ENCODE data around the gene IWS1. TPM values are rescaled to one million over a fixed set of nuclear protein-coding genes. Genes with fewer than 3 reads are reported as not detected.
"Not testable (repeated sequence)": the region's sequence is repeated elsewhere in the genome, so short reads cannot be mapped to it uniquely, and the experiment has no call there.

The IWS1 gene
- total RNA-seq, 2 experiments from 2014 or later: 52.3 to 53.7 TPM

DNA sequence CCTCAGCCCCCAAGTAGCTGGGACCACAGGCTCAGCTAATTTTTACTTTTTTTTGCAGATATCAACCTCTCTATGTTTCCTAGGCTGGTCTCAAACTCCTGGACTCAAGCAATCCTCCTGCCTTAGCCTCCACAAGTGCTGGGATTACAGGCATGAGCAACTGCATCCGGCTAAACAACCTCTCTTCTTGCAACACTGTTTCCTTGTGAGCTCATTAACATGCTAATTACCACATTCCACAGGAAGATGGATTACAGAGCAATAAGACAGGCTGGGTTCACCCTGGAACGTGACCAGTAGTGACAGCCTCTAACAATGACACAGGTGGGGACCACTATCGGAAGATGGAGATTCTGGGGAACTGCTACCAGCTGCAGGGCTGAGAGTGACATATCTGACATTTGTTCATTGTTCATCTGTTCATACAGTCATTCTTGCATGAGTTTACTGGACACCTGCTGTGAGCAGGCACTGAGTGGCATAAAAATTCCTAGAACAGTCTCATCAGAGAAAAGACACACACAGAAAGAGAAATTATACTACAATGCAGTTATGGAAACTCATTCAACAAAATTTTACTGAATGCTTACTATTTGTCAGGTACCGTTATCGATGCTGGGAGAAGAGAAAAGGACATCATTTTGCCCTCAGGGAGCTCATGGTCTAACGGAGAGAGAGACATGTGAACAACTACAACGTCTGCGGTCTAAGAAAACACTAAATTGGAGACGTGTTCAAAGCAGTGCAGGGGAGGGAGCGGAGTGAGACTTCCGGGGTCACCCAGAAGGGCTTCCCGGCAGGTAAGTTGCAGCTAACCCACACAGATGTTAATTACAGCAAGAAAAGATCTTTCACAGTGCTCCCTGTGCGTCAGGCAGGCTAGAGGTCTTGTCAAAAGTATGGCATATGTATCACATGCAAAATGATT, 70.5 kb downstream of the IWS1 start:
- intact Hi-C loops (cut with micrococcal nuclease): no loop called here
- no peak for DNase-seq

DNA sequence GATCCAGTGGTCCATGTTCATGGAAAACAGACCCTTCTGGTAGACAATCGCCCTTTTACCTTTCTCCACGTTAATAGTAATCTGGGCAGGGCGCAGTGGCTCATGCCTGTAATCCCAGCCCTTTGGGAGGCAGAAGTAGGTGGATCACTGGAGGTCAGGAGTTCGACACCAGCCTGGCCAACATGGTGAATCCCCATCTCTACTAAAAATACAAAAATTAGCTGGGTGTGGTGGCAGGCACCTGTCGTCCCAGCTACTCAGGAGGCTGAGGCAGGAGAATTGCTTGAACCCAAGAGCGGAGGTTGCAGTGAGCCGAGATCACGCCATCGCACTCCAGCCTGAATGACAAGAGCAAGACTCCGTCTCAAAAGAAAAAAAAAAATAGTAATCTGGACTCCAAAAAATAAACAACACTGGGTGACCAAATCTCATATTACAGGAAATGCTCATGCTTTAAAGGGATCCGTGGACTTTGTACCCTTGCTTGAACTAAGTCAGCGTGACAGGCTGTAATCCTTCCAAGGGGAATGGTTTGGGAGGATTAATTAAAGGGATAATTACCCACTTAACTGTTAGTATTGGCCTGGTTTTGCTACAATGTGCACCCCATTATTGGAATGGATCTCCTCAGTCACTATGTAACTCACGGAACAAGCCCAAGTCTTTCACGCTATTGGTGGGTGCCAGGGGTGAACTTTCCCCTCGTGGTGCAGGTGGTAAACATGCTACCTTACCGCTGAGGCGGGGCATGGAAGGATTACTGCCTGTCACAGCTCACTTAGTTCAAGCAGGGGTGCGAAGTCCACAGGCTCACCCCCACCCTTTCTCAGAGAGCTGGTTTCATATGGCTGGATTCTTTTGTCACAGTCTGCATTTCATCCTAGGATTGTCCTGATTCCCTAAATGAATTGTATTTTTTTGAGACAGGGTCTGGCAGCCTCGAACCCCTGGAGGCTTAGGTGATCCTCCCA, 71.4 kb downstream of the IWS1 start:
- no peaks in the 10 kb centered on the region for H3K9me3 Mint-ChIP-seq
- DNase-seq (no peak), ATAC-seq (no peak)
- ChIA-PET POLR2A (no interaction called here), CTCF (interaction anchor here (1.0 to 1.2 kb wide), 4 partner anchors 24 to 258 kb away, joined by 3 read pairs; no protein-coding TSS in a partner anchor)
- no peak overlapping the region for H3K27ac Mint-ChIP-seq
- peaks cover 2% of the 10 kb centered on the region for H3K4me1 Mint-ChIP-seq (ENCODE audit: low read depth)
- no peaks in the 10 kb centered on the region for H3K27me3 Mint-ChIP-seq
- H3K4me3 Mint-ChIP-seq: no peak overlapping the region
- intact Hi-C loops (cut with micrococcal nuclease): no loop called here
- TF ChIP-seq, protein P1, sequence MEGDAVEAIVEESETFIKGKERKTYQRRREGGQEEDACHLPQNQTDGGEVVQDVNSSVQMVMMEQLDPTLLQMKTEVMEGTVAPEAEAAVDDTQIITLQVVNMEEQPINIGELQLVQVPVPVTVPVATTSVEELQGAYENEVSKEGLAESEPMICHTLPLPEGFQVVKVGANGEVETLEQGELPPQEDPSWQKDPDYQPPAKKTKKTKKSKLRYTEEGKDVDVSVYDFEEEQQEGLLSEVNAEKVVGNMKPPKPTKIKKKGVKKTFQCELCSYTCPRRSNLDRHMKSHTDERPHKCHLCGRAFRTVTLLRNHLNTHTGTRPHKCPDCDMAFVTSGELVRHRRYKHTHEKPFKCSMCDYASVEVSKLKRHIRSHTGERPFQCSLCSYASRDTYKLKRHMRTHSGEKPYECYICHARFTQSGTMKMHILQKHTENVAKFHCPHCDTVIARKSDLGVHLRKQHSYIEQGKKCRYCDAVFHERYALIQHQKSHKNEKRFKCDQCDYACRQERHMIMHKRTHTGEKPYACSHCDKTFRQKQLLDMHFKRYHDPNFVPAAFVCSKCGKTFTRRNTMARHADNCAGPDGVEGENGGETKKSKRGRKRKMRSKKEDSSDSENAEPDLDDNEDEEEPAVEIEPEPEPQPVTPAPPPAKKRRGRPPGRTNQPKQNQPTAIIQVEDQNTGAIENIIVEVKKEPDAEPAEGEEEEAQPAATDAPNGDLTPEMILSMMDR (IDR thresholded peaks at IDR 0.05): no peak
- H3K36me3 Mint-ChIP-seq (ENCODE audit: low read depth): peaks cover 3% of the 10 kb centered on the region

More for the DNA sequence above, 70.5 kb downstream of the IWS1 start:
- Mint-ChIP-seq H3K27me3 (no peaks in the 10 kb centered on the region), H3K4me3 (no peak overlapping the region), H3K9me3 (no peaks in the 10 kb centered on the region), H3K4me1 (ENCODE audit: low read depth) (peaks cover 2% of the 10 kb centered on the region), H3K27ac (no peak overlapping the region), H3K36me3 (ENCODE audit: low read depth) (no peaks in the 10 kb centered on the region)
- ChIA-PET POLR2A (no interaction called here), CTCF (interaction anchor here (1.2 kb wide), 1 partner anchor 23 kb away, joined by 3 read pairs; no protein-coding TSS in a partner anchor)
- no peak for ATAC-seq
- TF ChIP-seq, protein P1 (IDR thresholded peaks at IDR 0.05): no peak

DNA sequence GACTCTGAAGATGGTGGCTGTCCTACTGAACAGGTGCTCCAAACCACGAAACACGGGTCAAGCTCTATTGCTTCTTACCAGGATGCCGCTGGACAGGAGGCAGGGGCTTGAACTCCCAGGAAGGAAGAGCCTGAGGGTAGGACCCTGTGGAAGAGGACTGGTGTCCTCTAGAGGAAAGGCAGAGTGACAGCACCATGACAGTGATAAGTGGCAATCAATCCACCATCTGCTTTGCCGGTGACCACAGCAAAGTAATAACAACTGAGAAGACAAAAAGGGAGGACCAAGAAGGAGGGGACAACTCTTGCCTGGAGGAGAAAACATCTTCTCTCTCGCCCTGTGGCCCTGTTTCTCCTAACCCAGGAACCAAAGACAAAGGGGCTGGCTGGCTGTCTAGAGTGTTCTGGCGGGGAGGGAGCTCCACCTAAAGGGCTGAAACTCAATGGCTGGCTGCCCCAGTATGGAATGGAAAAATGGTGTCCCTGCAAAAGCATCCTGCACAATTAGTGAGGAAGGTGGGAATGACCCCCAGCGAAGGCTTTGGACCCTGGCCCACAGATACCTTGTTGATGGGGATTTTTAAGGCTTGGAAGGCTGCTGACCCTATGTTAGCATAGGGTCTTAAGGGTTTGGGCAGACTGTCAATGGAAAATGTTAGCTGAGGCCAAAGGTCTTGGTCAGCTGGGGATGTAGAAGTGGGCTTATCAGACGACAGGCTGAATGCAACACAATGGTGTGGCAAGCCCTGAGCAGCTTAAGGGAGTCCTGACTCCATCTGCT, 72.7 kb downstream of the IWS1 start:
- intact Hi-C loops (cut with micrococcal nuclease): no loop called here
- no peak for ATAC-seq
- DNase-seq: no peak
- H3K36me3 Mint-ChIP-seq (ENCODE audit: low read depth): peaks cover 3% of the 10 kb centered on the region
- H3K4me1 Mint-ChIP-seq (ENCODE audit: low read depth): peaks cover 2% of the 10 kb centered on the region
- ChIA-PET POLR2A (no interaction called here), CTCF (interaction anchor here (0.7 to 1.4 kb wide), 5 partner anchors 17 to 257 kb away, joined by 3 read pairs; no protein-coding TSS in a partner anchor)
- H3K4me3 Mint-ChIP-seq: no peak overlapping the region
- no peak overlapping the region for H3K27ac Mint-ChIP-seq
- no peaks in the 10 kb centered on the region for H3K9me3 Mint-ChIP-seq
- no peaks in the 10 kb centered on the region for H3K27me3 Mint-ChIP-seq
- TF ChIP-seq, protein P1 (IDR thresholded peaks at IDR 0.05): no peak

DNA sequence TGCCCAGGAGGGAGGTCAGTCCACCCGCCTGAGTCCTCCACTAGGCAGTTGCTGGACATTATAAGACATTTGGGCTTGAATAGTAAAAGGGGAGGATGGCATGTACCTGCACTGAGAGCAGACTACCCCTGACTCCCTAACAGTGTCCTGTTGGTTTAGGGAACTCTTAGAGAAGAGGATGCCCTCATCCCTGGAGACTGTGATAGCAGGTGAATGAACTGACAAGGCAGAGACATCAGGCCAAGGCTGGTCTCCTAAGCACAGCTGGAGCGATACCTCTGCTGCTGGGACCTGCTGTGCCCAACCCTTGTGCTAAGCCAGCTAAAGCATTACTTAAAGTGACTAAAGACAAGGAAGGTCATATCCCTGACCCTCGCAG, 73.3 kb downstream of the IWS1 start:
- no peak for ATAC-seq
- Mint-ChIP-seq H3K4me3 (no peak overlapping the region), H3K9me3 (no peaks in the 10 kb centered on the region), H3K4me1 (ENCODE audit: low read depth) (peaks cover 2% of the 10 kb centered on the region), H3K36me3 (ENCODE audit: low read depth) (peaks cover 3% of the 10 kb centered on the region), H3K27me3 (no peaks in the 10 kb centered on the region), H3K27ac (no peak overlapping the region)
- DNase-seq: no peak
- intact Hi-C loops (cut with micrococcal nuclease): no loop called here
- POLR2A ChIA-PET: no interaction called here
- CTCF ChIA-PET: interaction anchor here (1.4 kb wide), 1 partner anchor 53 kb away, joined by 3 read pairs; no protein-coding TSS in a partner anchor
- TF ChIP-seq, protein P1 (IDR thresholded peaks at IDR 0.05): no peak

DNA sequence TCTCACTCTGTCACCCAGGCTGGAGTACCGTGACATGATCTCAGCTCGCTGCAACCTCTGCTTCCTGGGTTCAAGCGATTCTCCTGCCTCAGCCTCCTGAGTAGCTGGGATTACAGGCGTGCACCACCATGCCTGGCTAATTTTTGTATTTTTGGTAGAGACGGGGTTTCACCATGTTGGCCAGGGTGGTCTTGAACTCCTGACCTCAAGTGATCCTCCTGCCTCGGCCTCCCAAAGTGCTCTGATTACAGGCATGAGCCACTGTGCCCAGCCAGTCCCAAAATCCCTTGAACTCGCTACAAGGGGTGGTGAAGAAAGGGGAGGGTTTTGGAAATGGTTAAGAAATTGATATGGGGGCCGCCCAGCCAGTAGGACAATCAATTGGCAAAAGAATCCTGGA, 73.9 kb downstream of the IWS1 start:
- intact Hi-C loops (cut with micrococcal nuclease); H3K9me3 Mint-ChIP-seq; H3K36me3 Mint-ChIP-seq (ENCODE audit: low read depth); DNase-seq; H3K4me3 Mint-ChIP-seq; POLR2A ChIA-PET; ATAC-seq; H3K27ac Mint-ChIP-seq; H3K4me1 Mint-ChIP-seq (ENCODE audit: low read depth); H3K27me3 Mint-ChIP-seq: not testable (repeated sequence)
- CTCF ChIA-PET: interaction anchor here (1.2 kb wide), 1 partner anchor 10 kb away, joined by 3 read pairs; no protein-coding TSS in a partner anchor
